HG03039 (cell line): ENCODE measurements around the gene HABP4.

Source experiments
- ATAC-seq: cut with Tn5 transposase; IDR thresholded peaks from one replicate; pipeline ENCODE4 v1.9.1; 2021; ENCODE audit warnings: mild to moderate bottlenecking, moderate library complexity; ENCODE audit not compliant: unreplicated experiment

Gene HABP4

DNA sequence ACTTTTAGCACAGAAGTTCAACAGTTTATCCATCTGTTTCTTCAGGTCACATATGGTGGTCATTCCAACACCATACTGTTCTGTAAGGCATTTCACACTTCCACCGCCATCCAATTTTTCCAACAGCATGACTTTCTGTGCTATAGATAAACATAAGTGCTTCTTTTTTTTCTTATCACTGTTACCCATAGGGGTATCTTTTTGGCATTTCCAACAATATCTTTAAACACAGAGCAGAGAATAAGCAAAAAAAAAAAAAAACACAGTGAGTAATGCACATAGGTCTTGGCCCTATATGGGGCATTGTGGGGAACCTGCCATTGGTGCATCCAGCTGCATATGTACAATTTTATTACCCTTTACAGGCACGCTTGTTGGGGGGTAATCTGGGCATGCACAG, 19.6 kb upstream of the HABP4 start:
- no peak for ATAC-seq

DNA sequence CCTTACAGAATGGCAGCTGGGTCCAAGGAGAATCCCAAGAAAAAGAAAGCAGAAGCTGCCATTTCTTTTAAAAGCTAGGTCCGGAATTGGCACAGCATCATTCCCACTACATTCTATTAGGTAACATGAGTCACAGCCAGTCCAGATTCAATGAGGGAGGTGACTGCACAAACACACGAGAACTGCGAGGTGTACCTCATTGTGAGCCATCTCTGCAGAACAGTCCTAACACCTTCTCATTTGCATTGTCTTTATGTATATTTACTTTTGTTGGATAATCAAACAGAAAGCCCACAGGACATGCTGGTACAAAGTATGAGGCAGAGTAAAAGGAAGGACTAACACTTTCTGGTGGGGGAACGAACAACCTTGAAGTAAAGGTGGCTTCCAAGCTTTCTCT, 14.6 kb upstream of the HABP4 start:
- ATAC-seq = no peak

DNA sequence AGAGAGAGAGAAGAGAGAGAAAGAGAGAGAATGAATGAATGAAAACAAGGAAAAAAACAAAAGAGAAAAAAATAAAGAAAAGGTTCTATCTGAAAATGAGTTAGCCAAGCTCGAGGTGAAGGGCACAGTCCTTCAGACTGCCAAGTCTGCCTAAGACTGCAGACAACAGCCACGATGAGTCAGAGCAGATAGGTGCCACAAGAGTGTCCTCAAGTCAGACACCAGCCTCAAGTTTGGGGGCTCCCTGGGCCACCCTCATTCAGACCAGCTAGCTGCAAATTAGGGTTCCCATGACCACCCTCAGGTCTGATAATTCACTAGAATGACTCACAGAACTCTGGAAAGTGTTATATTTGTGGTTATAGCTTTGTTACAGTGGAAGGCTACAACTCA, 13.9 kb upstream of the HABP4 start:
- ATAC-seq = no peak

DNA sequence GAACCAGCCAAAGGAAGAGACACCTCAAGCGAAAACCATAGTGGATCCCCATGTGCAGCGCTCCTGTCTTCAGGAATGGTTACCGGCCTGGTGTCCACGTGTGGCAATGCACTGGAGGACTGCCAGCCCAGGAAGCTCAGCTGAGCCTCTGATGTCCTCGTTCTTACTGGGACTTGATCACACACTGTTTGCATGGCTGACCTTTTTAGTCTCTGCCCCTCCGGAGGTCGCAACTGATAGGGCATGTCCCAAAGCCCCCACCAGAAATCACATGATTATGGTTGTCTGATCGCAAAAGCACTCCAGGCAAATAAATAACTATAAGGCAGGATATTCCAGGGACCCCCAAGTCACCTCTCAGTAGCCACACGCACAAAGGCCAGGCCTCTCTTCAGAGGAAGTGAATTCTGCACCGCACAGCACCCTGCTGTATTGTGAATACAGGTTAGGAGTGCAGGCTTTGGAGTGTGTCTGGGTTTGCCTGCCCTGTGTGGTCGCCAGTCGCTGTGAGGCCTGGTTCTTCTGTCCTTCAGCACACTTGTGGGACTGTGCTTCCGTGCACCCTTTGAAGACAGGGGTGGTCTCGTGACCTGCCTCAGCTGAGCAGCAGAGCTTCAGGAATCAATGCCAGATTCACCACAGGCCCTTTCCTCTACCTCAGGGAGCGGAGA, 13.4 kb upstream of the HABP4 start:
- no peak for ATAC-seq

DNA sequence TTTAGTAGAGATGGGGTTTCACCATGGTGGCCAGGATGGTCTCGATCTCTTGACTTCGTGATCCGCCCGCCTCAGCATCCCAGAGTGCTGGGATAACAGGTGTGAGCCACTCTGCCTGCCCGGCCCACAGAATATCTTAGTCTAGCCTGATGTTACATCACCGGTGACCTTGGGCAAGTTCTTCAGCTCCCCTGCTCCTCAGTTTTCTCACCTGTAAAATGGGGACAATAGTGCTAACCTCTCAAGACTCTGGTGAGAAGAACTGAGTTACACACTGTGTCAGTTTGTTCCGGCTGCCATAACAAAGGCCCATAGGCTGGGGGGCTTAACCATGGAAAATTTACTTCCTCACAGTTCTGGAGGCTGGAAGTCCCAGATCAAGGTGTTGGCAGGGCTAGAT, 12.5 kb upstream of the HABP4 start:
- ATAC-seq = no peak

DNA sequence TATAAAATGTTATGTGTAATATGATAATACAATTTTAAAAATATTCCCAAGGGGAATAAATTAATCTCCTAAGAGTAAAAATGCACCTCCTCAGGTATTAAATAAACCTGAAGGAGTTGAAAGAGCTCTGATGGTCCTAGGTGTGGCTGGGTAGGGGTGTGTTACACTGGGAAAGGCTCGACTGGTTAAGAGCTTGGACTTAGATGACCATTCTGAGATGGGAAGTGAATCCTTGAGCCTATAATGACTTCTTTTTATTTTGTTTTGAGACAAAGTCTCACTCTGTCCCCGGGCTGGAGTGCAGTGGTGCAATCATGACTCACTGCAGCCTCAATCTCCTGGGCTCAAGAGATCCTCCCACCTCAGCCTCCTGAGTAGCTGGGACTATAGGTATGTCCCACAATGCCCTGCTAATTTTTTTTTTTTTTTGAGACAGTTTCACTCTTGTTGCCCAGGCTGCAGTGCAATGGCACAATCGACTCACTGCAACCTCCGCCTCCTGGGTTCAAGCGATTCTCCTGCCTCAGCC, 9.2 kb upstream of the HABP4 start:
- ATAC-seq = no peak

DNA sequence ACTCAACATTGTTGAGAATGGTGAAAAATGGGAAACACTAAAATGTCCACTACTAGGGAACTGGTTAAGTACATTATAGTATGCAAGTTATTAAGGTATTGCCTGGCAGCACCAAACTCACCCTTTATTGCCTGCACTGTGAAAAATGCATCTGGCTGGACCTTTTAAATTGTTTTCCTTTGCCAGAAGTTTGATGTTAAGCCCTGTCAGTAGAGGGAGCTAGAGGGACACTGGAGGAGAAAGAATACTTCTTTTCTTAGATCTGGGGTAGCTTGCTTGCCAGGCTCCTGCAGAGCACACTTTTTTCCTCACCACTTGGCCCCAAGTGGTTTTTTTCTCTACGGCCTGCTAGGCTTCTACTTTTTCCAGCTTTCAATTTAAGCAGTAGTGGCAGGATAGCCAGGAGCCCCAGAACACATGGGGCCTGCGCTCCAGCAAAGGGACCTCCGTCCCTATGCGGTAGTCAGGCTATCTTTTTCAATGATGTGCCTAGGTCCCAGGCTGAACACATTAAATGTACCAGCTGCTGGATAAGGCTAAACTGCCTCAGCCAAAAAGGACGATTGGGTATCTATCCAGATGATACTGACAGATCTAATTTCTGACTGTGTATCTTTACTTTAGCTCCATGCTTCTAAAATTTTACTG, 8.0 kb upstream of the HABP4 start:
- no peak for ATAC-seq

DNA sequence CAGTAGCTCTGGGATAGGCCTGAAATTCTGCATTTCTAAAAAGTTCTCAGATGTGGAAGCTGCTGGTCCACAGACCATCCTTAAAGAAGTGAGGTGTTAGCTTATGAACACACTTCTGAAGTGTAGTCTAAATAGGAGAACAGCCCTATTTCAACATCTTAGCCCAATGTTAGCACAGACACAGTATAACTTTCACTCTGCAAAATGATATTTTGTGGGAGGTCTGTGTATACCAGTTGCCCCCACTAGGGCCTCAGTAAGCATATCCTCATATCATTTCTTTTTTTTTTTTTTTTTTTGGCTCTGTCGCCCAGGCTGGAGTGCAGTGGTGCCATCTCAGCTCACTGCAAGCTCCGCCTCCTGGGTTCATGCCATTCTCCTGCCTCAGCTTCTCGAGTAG, 7.5 kb upstream of the HABP4 start:
- ATAC-seq = no peak

DNA sequence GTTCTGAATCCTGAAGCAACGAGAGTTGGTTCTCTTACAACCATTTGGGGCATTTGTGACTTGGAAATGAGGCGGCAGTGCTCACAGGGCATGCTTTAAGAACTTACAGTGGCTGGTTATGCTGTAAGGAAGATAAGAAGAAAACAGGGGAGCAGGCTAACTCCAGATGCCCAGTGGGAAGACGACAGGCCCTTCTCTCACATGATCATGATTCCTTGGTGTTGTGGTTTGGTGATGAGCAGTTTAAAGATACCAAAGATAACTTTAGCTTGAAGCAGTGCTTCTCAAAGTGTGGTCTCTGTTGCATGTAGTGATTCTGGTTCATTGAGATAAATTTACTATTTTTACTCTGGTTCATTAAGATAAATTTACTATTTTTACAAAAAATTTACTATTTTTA, 2.6 kb upstream of the HABP4 start:
- no peak for ATAC-seq

DNA sequence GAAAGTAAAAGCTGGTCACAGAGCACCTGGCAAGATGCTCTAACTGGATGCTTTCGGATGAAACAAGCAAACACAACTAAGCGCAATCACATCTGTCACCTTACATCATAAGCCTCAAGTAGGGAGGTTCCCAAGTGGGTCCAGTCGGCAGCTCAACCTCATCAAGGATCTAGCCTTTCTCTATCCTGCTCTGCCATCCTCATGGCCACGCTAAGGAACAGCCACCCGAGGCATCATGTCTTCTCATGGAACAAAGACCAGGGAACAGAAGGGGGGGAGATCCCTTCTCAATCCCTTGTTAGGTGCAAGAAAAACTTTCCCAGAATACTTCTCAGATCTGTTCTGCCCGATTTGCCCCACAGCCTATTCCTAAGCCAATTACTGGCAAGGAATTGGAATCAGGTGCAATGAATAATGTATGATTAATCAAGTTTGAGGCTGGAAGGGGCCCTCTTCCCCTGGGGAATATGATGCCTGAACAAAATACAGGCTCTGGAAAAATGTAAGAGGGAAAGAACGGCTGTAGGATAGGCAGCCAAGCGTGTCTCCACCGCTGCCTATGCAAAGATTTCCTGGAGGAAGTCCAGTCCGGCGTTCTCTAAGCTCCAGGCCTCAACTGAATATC, 1.3 kb upstream of the HABP4 start:
- ATAC-seq = no peak

DNA sequence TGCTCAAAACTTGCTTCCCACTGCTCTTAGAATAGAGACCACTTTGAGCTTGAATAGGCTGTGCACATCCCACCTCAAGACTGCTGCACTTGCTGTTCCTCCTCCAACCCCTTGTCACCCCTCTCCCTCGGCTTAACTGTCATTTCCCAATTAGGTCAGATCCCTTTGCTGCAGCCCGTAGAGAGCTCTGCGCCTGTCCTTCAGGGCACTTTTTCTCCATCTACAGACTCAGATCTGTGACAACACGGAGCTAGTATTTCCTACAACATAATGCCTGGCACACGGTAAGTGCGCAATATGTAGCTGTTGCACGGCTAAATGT, 485 bp upstream of the HABP4 start:
- peak; percentile 8 for ATAC-seq

DNA sequence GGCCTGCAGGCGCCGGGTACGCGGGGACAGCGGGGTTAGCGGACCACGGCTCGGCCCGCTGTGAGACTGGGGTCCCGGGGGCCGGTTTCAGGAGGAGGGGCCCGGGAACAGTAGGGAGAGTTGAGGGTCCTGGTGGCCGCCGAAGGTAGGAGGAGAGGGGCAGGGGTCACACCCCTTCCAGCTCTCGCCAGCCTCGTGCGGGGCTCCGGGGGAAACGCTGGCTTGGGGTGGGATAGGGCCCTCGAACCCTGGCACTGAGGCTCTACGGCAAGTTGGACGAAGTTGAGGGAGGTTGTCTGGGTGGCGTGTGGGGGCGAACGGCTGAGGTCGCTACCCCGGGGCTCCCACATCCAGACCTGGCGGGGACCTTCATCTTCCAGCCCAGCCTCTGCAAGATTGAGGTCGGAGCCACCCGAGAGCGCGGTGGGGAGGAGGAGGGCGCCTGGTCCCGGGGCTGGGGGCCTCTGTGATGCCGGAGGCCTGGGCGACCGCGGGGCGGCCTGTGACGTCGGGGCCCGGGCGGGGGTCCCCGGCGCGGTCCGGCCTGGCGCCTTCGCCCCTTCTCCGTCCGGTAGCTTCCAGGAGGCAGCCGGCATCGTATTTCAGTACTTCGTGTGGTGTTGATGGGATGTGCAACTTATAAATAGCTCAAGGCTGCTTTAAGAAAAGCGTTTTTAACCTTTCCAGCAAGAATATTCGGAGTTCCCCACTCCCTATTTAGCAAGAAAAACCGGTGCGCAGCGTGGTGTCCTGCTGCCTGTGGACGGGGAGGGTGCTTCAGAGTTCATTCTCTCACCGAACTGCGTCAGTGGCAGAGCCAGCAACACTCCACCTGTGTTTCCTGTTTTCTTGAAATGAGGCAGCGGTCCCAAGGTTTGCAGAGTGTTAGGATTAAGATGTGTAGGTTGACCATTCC, 902 bp downstream of the HABP4 start:
- no peak for ATAC-seq

DNA sequence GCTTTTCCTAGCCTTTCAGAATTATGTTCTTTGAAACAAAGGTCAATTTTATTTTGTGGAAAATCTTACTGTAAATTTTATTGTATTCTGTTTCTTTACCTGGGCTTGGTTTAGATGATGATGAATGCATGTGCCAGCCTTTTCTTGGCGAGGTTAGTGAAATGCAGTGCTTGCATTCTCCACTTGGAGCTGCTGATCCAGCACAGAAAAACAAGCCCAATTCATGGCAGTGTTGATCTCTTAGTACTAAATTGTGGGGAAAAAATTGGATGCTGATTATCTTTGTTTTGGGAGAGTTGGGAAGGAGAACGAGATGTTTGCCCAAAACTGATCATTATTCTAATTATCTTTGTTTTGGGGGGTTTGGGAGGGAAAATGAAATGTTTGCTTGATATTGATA, 3.7 kb downstream of the HABP4 start:
- ATAC-seq = no peak

DNA sequence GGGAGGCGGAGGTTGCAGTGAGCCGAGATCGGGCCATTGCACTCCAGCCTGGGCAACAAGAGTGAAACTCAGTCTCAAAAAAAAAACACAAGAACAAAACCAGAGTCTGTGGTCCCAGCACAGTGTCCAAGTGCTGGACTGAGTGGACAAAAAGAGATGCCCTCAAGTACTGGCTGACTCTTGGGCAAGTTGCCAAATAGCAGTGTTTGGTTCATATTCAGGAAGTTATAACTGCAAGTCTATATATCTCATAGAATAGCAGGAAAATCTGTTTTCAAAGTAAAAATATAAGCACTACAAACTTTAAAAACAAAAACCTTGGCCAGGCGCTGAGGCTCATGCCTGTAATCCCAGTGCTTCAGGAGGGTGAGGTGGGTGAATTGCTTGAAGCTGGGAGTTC, 7.3 kb downstream of the HABP4 start:
- ATAC-seq = no peak

DNA sequence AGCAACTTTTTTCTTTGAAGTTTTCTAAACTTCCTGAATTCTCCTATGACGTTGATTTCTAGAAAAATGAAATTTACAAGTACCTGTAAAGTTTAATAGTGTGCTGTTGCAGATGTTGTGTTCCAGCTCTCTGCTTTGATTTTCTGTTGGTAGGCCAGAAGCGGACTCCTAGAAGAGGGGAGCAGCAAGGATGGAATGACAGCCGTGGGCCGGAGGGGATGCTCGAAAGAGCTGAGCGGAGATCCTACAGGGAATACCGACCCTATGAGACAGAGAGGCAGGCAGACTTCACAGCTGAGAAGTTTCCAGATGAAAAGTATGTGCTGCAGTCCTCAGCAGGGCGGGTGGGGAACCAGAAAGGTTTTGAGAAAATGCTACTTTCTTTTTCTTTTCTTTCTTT, 8.3 kb downstream of the HABP4 start:
- no peak for ATAC-seq

DNA sequence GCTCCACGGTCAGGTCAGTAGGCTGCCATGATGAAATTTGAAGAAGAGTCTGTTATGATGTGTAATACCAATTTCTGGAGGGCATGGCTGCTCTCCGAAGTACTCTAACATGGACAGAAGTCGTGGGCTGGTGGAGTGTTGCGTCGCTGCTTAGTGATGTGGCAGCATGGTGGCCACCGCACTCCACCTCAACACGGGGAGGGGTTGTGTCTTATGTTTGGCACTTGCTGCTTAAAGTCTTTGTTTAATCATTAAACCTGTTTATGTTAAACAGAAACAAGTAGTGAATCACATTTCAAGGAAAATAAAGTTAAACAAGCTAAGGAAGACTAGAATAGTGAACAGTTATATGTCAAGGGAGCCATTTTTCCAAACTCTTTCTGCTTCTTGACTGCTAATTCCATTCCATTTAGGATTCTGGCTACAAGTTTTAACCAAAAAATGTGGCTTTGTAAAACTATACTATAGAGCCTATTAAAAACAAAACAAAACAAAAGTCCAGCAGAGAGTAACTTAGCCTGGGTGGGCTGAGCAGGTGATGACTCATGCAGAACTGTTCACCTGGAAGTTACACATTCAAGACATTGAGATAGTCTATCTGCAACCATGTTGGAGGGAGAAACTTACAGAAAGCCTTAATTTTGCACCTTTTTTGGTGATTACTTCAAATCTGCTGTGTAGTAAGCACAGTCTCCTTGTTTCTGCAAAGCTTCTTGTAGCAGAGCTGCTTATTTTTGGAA, 9.5 kb downstream of the HABP4 start:
- ATAC-seq = no peak

DNA sequence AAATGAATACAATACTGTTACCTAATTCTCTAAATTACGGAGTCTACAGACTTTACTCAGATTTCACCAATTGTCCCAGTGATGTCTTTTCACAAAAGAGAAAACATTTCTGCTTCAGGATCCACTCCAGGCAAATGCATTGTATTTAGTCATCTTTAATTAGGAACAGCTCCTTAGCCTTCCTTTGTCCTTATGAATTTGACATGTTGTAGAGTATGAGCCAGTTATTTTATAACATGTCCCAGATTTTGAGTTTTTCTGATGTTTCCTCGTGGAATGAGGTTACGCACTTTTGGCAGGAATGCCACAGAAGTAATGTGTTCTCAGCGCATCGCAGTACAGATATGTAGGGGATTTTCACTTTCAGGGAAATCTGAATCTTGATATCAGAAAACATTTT, 10.5 kb downstream of the HABP4 start:
- ATAC-seq = no peak

DNA sequence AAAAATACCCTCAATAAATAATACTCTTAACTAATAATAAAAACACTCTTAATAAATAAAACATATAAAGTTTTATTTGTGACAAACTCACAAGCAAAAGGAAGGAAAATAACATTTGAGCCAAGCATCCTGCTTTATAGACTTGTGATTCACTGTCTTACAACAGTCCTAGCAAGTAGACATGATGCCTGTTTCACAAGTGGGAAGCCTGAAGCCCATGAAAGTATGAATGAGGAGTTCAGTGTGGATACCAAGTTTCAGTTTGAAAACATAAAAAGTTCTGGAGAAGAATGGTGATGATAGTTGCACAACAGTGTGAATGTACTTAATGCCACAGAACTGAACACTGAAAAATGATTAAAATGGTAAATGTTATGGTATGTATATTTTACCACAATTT, 10.9 kb downstream of the HABP4 start:
- ATAC-seq = no peak

DNA sequence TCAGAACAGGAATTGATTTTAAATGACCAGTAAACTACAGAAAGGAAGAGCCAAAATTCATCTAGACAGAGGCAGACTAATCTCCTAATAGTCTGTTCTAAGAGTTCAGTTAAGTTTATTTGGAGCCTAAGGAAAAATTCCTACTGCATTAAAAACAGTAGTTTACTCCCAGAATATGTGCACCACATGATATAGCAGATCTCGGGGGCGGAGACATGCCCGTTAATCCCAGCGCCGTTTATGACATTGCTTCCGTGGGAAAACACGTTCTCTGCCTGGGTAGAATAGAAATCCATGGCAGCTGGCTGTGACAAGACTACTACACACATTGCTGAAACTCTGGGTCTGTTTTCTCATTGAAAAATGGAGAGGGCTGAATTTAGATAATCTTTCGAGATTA, 11.4 kb downstream of the HABP4 start:
- ATAC-seq = no peak

DNA sequence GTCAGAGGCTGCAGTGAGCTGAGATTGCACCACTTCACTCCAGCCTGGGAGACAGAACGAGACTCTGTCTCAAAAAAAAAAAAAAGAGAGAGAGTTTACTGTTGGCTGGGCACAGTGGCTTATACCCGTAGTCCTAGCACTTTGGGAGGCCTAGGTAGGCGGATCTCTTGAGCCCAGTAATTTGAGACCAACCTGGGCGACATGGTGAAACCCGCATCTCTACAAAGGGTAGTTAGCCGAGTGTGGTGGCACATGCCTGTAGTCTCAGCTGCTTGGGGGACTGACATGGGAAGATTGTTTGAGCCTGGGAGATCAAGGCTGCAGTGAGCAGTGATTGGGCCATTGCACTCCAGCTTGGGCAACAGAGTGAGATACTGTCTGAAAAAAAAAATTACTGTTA, 12.6 kb downstream of the HABP4 start:
- ATAC-seq = no peak

DNA sequence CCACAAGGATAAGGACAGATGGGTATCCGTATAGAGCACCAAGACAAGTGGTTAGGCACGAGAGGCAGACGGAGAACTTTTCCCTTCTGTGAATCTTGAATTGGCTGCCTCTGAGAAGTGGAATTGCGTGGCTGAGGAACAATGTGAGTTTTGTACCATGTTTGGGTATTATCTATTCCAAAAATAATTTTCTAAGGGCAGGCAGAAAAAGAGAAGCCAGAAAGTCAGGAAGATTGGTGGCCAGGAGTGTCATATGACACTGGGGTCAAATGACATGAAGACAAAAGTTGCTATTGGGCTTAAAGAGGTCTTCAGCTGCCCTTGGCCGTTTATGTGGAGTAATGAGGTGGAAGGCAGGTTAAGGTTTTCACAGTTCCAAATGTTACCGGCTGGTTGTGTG, 14.5 kb downstream of the HABP4 start:
- no peak for ATAC-seq
